Neural crest cell (in vitro differentiated cells): ENCODE measurements around the gene ZDHHC6. TPM values are rescaled to one million over a fixed set of nuclear protein-coding genes. Genes with fewer than 3 reads are reported as not detected.
"Not testable (repeated sequence)": the region's sequence is repeated elsewhere in the genome, so short reads cannot be mapped to it uniquely, and the experiment has no call there.

Experiments
- DNase-seq: peaks from one replicate; pipeline ENCODE4 v3.0.0; 2021; ENCODE audit warnings: low read depth, mixed read lengths, low spot score
- H3K27ac Mint-ChIP-seq: one replicate; pipeline ENCODE4 v1.8.0; 2021; ENCODE audit warnings: mild to moderate bottlenecking, mixed read lengths; ENCODE audit not compliant: unreplicated experiment
- H3K27me3 Mint-ChIP-seq: 2 replicates; pipeline ENCODE4 v1.8.0; 2021; ENCODE audit warnings: low read depth, mild to moderate bottlenecking, mixed read lengths
- H3K36me3 Mint-ChIP-seq: 2 replicates; pipeline ENCODE4 v1.8.0; 2021; ENCODE audit warnings: low read depth, mild to moderate bottlenecking, mixed read lengths
- H3K4me1 Mint-ChIP-seq: 2 replicates; pipeline ENCODE4 v1.8.0; 2021; ENCODE audit warnings: mixed read lengths
- H3K4me3 Mint-ChIP-seq: one replicate; pipeline ENCODE4 v1.8.0; 2021; ENCODE audit warnings: mild to moderate bottlenecking, mixed read lengths
- H3K9me3 Mint-ChIP-seq: 2 replicates; pipeline ENCODE4 v1.8.0; 2021; ENCODE audit warnings: mixed read lengths
- total RNA-seq: library from RNA; stranded (reverse); gene quantifications from 2 replicates; pipeline ENCODE4 v1.2.1, GENCODE V29; 2021
- TF ChIP-seq, protein P1 (sequence below): fragments of 200-600 bp; sonication (generic); conservative IDR thresholded peaks from 2 replicates; pipeline ENCODE4 v1.5.0; 2021; ENCODE audit warnings: antibody characterized with exemption, mild to moderate bottlenecking

The ZDHHC6 gene
- total RNA-seq, 1 donor from 2014 or later = 45.0 TPM

DNA sequence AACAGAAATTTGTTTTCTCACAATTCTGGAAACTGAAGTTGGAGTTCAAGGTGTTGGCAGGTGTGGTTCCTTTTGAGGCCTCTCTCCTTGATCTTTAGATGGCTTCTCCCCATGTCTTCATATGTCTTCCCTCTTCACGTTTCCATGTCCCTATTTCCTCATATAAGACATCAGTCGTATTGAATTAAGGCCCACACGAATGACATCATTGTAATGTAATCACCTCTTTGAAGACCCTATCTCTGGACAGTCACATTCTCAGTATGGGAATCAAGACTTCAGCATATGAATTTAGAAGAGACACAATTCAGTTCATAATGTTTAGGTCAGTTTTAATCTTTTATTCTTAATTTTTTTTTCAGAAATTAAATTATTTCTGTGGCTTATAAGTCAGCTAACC lies 20.1 kb upstream of the ZDHHC6 start:
- DNase-seq = no peak
- Mint-ChIP-seq H3K36me3 (peaks cover 20% of the 10 kb centered on the region), H3K27ac (no peak overlapping the region), H3K4me1 (peaks cover 9% of the 10 kb centered on the region), H3K9me3 (no peaks in the 10 kb centered on the region), H3K4me3 (no peak overlapping the region), H3K27me3 (no peaks in the 10 kb centered on the region)
- TF ChIP-seq, protein P1, sequence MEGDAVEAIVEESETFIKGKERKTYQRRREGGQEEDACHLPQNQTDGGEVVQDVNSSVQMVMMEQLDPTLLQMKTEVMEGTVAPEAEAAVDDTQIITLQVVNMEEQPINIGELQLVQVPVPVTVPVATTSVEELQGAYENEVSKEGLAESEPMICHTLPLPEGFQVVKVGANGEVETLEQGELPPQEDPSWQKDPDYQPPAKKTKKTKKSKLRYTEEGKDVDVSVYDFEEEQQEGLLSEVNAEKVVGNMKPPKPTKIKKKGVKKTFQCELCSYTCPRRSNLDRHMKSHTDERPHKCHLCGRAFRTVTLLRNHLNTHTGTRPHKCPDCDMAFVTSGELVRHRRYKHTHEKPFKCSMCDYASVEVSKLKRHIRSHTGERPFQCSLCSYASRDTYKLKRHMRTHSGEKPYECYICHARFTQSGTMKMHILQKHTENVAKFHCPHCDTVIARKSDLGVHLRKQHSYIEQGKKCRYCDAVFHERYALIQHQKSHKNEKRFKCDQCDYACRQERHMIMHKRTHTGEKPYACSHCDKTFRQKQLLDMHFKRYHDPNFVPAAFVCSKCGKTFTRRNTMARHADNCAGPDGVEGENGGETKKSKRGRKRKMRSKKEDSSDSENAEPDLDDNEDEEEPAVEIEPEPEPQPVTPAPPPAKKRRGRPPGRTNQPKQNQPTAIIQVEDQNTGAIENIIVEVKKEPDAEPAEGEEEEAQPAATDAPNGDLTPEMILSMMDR = no peak

DNA sequence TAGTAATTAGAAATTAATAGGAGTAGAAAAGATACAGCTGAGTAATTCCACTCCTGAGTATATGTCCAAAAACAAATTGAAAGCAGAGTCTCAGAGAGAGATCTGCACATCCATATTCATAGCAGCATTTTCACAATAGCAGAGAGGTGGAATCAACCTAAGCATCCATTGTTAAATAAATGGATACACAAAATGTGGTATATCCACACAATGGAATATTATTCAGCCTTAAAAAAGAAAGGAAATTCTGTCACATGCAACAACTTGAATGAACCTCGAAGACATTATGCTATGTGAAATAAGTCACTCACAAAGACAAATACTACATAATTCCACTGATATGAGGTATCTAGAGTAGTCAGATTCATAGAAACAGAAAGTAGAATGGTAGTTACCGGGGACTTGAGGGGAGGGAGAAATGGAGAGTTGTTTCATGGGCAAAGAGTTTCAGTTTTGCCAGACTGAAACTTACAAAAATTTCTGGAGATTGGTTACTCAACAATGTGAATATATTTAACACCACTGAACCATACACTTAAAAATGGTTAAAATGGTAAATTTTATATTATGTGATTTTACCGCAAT lies 18.7 kb upstream of the ZDHHC6 start:
- no peak overlapping the region for H3K27ac Mint-ChIP-seq
- H3K4me1 Mint-ChIP-seq = peaks cover 7% of the 10 kb centered on the region
- peaks cover 20% of the 10 kb centered on the region for H3K36me3 Mint-ChIP-seq
- H3K27me3 Mint-ChIP-seq = no peaks in the 10 kb centered on the region
- TF ChIP-seq, protein P1 = no peak
- H3K9me3 Mint-ChIP-seq = no peaks in the 10 kb centered on the region
- no peak for DNase-seq
- H3K4me3 Mint-ChIP-seq = no peak overlapping the region

DNA sequence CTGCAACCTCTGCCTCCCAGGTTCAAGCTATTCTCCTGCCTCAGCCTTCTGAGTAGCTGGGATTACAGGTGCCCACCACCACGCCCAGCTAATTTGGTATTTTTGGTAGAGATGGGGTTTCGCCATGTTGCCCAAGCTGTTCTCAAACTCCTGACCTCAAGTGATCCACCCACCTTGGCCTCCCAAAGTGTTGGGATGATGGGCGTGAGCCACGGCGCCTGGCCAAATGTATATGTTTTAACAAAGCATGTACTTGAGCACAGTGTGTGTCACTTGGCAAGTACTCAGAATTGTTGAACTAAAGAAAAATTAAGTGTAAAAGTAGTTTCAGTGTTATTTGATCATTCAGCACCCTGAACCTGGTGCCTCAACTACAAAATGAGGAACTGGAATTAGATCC lies 17.4 kb upstream of the ZDHHC6 start:
- not testable (repeated sequence) for H3K27ac Mint-ChIP-seq, H3K27me3 Mint-ChIP-seq, DNase-seq, H3K9me3 Mint-ChIP-seq, H3K4me1 Mint-ChIP-seq, H3K4me3 Mint-ChIP-seq
- peaks cover 20% of the 10 kb centered on the region for H3K36me3 Mint-ChIP-seq

DNA sequence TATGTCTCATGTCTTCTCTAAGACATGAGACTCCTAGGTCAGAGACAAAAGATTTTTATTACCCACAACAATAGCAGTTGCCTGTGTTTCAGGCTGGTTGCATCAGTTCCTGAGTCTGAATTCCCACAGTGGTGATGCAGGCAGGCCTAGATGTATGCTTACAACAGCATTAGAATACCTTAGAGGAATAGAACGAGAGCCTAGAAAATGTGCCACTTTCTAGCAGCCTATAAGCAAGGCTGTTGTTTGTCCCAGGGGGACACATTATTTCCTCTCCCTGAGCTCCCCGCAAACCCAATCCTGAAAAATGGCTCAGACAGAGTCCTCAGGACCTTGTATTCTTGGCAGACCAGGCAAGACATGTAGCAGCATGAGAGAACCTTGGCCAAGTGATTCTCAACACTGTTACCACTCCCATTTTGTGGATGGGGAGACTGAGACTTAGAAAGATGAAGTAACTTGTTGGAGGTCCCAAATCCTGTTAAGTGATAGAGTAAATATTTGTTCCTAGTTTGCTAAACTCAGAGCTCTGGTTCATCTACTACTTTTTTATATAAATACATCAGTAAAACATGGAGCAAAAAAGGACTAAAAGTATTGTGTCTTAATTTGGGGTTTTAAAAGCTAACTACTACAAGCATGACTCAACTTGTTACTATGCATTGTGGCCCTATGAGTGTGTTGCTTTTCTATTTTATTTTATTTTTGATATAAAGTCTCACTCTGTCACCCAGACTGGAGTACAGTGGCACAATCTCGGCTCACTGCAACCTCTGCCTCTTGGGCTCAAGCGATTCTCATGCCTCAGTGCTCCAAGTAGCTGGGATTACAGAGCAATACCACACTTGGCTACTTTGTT lies 14.5 kb upstream of the ZDHHC6 start:
- Mint-ChIP-seq H3K27ac (no peak overlapping the region), H3K4me3 (no peak overlapping the region), H3K4me1 (no peaks in the 10 kb centered on the region), H3K36me3 (peaks cover 20% of the 10 kb centered on the region), H3K9me3 (no peaks in the 10 kb centered on the region), H3K27me3 (no peaks in the 10 kb centered on the region)
- no peak for DNase-seq
- TF ChIP-seq, protein P1 = no peak

DNA sequence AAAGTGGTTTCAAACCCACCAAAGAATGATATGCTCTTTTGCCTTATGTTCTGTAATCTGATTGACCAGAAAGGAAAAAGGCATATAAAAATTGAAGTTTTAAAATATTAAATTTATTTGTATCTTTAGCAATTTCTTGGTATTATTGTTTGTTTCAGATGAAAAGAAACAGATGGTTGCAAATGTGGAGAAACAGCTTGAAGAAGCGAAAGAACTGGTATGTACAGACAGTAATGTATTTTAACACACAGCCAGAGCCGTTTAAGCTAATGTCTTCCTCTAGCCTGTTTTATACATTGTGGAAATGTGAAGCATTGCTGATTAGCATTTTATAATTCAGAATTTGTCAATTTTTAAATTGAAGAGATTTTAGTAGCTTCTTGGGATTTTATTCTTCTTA lies 13.7 kb upstream of the ZDHHC6 start:
- no peak overlapping the region for H3K4me3 Mint-ChIP-seq
- no peaks in the 10 kb centered on the region for H3K4me1 Mint-ChIP-seq
- TF ChIP-seq, protein P1 = no peak
- peaks cover 15% of the 10 kb centered on the region for H3K36me3 Mint-ChIP-seq
- H3K27me3 Mint-ChIP-seq = no peaks in the 10 kb centered on the region
- H3K9me3 Mint-ChIP-seq = no peaks in the 10 kb centered on the region
- no peak for DNase-seq
- no peak overlapping the region for H3K27ac Mint-ChIP-seq

DNA sequence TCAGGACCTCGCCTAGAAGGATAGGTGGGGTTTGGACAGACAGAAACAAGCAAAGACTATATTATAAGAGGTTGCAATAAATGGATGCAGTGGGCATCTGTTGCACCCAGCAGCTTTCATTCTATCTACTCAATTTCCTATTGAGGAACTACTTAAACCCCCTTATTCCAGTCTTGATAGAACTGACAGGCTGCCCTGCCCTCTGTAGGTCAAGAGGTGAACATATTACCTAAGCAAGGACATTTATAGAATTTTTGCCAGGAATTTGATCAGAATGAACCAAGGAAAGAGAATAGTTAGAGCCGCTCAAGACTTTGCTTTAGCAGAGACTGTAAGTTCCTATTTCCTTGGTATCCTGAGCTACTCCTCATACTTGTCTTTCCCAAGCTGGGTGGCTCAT lies 9.8 kb upstream of the ZDHHC6 start:
- Mint-ChIP-seq H3K4me1 (no peaks in the 10 kb centered on the region), H3K27ac (no peak overlapping the region), H3K9me3 (peaks cover 8% of the 10 kb centered on the region), H3K4me3 (no peak overlapping the region), H3K27me3 (no peaks in the 10 kb centered on the region), H3K36me3 (peaks cover 11% of the 10 kb centered on the region)
- DNase-seq = no peak
- TF ChIP-seq, protein P1 = no peak
